ENCODE data around the gene KHDC4. TPM values are rescaled to one million over a fixed set of nuclear protein-coding genes. Genes with fewer than 3 reads are reported as not detected.

KHDC4 gene
- total RNA-seq, 1 donor from 2014 or later: 91.5 TPM

- DNase-seq (ENCODE audit: low spot score): no peak
- Mint-ChIP-seq H3K9me3 (no peaks in the 10 kb centered on the region), H3K27me3 (ENCODE audit: insufficient read depth, low read depth) (peaks cover 3% of the 10 kb centered on the region), H3K27ac (peak overlapping the region; percentile 36), H3K4me1 (peaks cover 44% of the 10 kb centered on the region), H3K36me3 (no peaks in the 10 kb centered on the region), H3K4me3 (no peak overlapping the region)
- H3K4me2 ChIP-seq: no peak overlapping the region
- no peaks in the 10 kb centered on the region for H3K27me3 ChIP-seq
- no peaks in the 10 kb centered on the region for H3K36me3 ChIP-seq
- no peak for TF ChIP-seq EZH2phosphoT487 (IDR thresholded peaks at IDR 0.05)
- TF ChIP-seq EZH2 (IDR thresholded peaks at IDR 0.05): no peak
- no peak for TF ChIP-seq CTCF (IDR thresholded peaks at IDR 0.05)
- H3K9ac ChIP-seq: no peak overlapping the region
- H3F3A ChIP-seq (ENCODE audit: low read depth): peaks cover 48% of the 10 kb centered on the region
- H3K79me2 ChIP-seq (ENCODE audit: low read depth): peaks cover 31% of the 10 kb centered on the region
- no peak overlapping the region for H2AFZ ChIP-seq (replicated peaks)
- no peaks in the 10 kb centered on the region for H3K9me3 ChIP-seq (ENCODE audit: low read depth)
- no peak overlapping the region for H3K4me3 ChIP-seq
- H3K27ac ChIP-seq: no peak overlapping the region
- H3K4me1 ChIP-seq: peaks cover 33% of the 10 kb centered on the region
- peaks cover 8% of the 10 kb centered on the region for H4K20me1 ChIP-seq (ENCODE audit: low read depth)
These were observed 47.3 kb upstream of the KHDC4 start for GRCh38 chr1:155981266-155982088.

DNA sequence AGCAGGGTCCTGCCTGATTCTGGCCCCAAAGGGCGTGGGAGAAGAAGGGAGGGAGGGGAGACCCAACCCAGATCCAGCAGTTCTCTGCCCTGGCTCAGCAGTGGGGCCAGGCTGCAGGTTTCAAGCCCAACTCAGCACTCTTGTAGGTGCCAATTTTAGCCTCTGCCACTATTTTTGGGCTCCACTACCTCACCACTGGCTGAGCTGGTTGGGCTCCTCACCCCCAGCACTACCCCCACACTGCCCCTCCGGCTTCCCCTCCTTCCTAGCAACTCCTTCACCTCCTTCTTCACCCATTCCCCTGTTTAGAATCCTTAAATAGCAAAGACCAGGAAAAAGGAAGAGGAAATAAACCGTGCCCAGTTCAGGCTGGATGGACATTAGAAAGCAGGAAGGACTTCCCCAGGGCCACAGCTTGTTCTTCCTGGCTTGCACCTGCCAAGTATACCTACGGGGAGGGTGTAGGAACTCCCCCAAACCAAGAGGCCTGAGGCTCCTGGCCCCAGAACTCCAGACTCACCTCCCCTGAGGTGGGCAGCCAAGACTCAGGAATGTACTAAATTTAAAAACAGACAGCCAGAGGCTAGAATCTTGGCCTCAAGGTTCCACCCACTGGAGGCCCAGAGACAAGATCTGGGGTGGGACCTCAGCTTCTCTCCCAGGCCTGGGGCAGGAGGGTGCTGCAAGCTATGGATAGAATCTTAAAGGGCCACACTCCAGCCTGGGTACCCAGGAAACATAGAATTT lies 45.6 kb upstream of the KHDC4 start:
- Histone ChIP-seq H3K4me2 (peak overlapping the region; percentile 100), H3K9me3 (ENCODE audit: low read depth) (no peaks in the 10 kb centered on the region), H3K36me3 (no peaks in the 10 kb centered on the region), H3K4me1 (peaks cover 43% of the 10 kb centered on the region), H3K79me2 (ENCODE audit: low read depth) (peaks cover 48% of the 10 kb centered on the region), H3K27me3 (no peaks in the 10 kb centered on the region), H3K9ac (no peak overlapping the region), H3K27ac (peak overlapping the region; percentile 92), H3F3A (ENCODE audit: low read depth) (peaks cover 61% of the 10 kb centered on the region), H2AFZ (replicated peaks) (no peak overlapping the region), H3K4me3 (peak overlapping the region; percentile 97), H4K20me1 (ENCODE audit: low read depth) (peaks cover 25% of the 10 kb centered on the region)
- Mint-ChIP-seq H3K27me3 (ENCODE audit: insufficient read depth, low read depth) (peaks cover 3% of the 10 kb centered on the region), H3K9me3 (no peaks in the 10 kb centered on the region), H3K4me3 (peak overlapping the region; percentile 92), H3K4me1 (peaks cover 61% of the 10 kb centered on the region), H3K27ac (peak overlapping the region; percentile 87), H3K36me3 (no peaks in the 10 kb centered on the region)
- TF ChIP-seq EZH2phosphoT487 (IDR thresholded peaks at IDR 0.05): no peak
- TF ChIP-seq EZH2 (IDR thresholded peaks at IDR 0.05): no peak
- no peak for DNase-seq (ENCODE audit: low spot score)

DNA sequence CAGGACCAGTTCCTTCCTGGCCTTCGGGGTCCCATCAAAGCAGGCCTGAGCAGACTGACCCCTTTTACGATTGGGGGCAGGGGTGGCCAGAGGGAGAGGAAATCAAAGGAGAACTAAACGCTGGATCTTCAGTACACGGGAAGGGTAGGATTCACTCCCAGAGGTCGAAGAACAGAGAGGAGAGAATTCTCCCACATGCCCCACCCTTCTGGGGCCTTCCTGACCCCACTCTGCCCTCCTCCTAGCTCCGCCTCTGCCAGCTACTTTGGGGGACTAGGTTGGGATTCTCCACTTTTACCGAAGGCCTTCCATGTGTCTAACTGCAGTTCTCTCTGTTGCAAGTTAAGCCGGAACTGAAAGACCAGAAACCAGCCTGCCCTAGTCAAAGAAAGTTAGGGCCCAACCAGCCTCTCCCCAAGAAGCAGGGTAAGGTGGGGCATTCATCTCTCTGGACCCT lies 44.8 kb upstream of the KHDC4 start:
- TF ChIP-seq EZH2phosphoT487 (IDR thresholded peaks at IDR 0.05) (no peak), CTCF (IDR thresholded peaks at IDR 0.05) (no peak), EZH2 (IDR thresholded peaks at IDR 0.05) (no peak)
- H3K27ac ChIP-seq: peak overlapping the region; percentile 92
- Mint-ChIP-seq H3K27ac (peak overlapping the region; percentile 87), H3K9me3 (no peaks in the 10 kb centered on the region), H3K4me1 (peaks cover 66% of the 10 kb centered on the region), H3K27me3 (ENCODE audit: insufficient read depth, low read depth) (peaks cover 3% of the 10 kb centered on the region), H3K36me3 (no peaks in the 10 kb centered on the region), H3K4me3 (peak overlapping the region; percentile 92)
- H3K4me3 ChIP-seq: peak overlapping the region; percentile 97
- H3K4me1 ChIP-seq: peaks cover 43% of the 10 kb centered on the region
- H2AFZ ChIP-seq (replicated peaks): peak overlapping the region; percentile 17
- no peaks in the 10 kb centered on the region for H3K9me3 ChIP-seq (ENCODE audit: low read depth)
- peaks cover 56% of the 10 kb centered on the region for H3K79me2 ChIP-seq (ENCODE audit: low read depth)
- peaks cover 32% of the 10 kb centered on the region for H4K20me1 ChIP-seq (ENCODE audit: low read depth)
- H3F3A ChIP-seq (ENCODE audit: low read depth): peaks cover 53% of the 10 kb centered on the region
- peak overlapping the region; percentile 100 for H3K4me2 ChIP-seq
- no peak for DNase-seq (ENCODE audit: low spot score)
- no peaks in the 10 kb centered on the region for H3K36me3 ChIP-seq
- no peaks in the 10 kb centered on the region for H3K27me3 ChIP-seq
- no peak overlapping the region for H3K9ac ChIP-seq
